NCI-H345 (cell line): ENCODE data around the gene TMEM270.

Source experiments
- DNase-seq: peaks from one replicate; lab custom pipeline; 2025; lab: John Stamatoyannopoulos, UW

Gene TMEM270

GRCh38 chr7:73888959-73889358 lies 28.0 kb downstream of the TMEM270 start:
- no peak for DNase-seq

DNA sequence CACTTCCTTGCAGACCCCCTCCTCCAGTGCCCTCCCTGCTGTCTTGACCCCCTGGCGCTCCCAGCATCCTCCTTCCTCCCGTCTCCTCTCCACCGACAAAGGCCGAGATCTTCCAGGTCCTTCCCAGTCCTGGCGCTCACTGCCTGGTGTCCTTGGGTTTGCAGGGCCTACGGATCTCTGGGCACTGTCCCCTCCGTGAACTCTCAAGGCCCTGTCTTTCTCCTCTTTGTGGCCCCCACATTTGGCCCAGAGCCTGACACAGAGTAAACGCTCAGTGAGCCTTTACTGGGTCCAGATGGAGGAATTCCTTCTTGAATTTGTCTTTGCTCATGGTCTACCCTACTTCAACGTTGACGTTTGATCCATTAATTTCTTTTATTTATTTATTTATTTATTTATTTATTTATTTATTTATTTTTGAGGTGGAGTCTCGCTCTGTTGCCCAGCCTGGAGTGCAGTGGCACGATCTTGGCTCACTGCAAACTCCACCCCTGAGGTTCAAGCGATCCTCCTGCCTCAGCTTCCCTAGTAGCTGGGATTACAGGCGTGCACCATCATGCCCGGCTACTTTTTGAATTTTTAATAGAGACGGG lies 29.7 kb downstream of the TMEM270 start:
- no peak for DNase-seq

DNA sequence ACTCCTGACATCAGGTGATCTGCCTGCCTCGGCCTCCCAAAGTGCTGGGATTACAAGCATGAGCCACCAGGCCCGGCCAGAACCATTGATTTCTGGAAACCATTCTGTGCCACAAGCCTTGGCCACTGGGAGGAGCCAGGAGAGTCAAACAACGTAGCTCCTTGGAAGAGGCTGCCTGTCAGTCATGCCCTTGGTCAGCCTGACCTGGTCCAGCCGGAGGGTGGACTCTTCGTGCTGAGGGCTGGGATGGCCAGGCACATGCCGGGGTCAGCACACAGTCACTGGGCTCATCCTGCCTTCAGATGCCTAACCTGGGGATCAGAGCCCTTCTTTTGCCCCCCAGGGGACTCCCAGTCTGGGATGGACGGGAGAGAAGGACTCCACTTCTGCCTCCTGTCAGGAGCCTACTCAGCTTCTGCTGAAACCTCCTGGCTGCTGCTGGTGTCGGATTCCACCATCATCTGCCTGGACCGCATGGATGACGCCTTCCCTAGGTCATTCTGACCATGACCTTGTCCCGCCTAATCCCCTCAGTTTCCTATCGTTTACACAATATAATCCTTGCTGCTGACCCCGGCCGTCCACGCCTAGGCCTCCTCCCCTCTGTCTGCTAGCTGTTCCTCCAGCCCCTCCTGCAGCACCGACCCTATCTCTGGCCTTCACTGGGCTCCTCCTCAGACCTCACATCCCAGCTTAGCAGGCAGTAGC lies 30.4 kb downstream of the TMEM270 start:
- DNase-seq = no peak

- DNase-seq = no peak
These were observed 31.3 kb downstream of the TMEM270 start for GRCh38 chr7:73892003-73892999.

DNA sequence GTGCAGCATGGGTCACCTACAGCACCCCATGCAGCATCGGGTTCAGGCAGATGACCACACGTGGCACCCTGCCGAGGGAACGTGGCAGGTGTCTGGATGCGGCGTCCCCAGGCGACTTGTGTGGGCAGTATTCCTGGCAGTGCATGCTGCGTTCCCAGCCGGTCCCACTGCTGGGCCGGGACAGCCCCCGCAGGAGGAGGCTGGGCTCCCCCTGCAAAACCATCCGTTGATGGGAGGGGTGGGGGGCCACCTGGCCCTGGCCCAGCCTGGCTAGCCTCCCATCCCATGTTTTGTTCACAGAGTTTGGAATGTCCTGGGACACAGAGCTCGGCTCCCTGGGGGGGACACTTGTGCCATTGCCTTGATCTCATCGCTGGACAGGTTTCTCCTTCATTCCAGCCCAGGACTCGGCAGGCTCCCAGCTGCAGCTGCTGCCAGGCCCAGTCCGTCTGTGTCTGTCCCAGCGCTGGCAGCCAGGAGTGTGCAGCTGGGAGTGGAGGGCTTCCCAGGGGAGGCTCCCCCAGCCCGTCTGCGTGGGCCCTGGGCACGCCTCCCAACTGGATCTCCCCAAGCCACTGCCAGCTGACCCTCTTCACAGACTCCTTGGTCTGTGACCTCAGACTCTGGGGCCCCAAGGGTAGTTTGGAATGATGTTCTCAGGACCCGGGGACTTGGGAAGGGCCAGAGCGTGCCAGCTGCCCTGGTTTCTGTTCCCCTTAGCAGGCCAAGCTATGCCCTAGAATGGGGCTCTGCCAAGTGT lies 32.6 kb downstream of the TMEM270 start:
- no peak for DNase-seq

GRCh38 chr7:73894166-73894565 lies 33.2 kb downstream of the TMEM270 start:
- no peak for DNase-seq

DNA sequence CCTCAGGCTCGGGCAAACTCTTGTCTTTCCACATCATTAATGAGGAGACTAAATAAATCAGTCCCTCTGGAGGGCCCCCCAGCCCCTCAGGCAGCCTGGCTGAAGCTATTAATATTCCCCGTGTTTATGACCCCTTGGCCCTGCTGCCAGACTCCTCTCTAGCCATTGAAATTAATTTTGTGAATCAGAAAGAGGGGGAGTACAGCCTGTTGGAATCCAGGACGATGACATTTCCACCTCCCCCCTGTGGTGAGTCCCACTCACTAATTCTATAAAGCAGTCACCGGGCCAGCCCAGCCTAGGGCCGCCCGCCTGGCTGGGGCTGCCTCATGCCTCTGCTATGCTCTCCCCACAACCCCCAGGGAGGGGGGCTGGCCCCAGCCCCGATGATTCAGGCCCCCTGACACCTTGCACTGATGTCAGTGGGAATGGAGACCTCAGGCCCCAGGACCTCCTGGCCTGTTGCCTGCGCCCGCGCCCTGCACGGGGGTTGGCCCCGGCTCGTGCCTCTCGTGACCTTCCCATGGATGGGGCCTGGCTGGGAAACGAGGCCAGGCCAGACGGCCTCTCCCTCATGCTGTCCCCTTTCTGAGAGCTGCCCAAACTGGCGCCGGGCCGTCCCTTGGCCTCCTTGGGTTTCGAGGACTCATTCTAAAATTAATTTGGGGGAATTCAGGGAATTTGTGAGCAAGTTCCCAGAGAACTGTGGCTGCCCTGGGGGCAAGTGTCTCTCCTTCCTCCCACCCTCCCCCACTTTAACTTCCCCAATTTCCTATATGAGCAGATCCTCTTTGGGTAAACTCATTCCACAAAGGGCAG lies 34.0 kb downstream of the TMEM270 start:
- no peak for DNase-seq

- DNase-seq = no peak
These were observed 34.7 kb downstream of the TMEM270 start for GRCh38 chr7:73895626-73896025.

- no peak for DNase-seq
These were observed 35.5 kb downstream of the TMEM270 start for GRCh38 chr7:73896454-73896853.

DNA sequence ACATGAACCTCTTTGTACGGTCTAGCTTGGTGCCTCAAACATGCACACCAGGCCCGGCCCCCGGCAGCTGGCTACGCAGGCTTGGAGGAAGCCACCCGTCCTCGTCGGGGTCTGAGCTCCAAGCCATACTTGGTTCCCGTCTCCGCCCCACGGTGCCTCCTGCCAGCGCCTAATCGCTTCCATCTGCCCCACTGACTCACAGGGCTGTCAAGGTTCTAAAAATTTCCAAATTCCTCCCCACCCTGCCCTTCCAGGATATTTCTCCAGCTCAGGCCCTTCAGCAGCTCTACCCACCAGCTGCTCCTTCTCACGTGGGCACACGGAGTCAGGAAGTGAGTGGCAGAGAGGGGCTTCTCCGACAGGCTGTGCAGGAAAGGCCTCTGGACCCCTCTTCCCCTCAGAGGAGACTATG lies 38.8 kb downstream of the TMEM270 start:
- DNase-seq = no peak

DNA sequence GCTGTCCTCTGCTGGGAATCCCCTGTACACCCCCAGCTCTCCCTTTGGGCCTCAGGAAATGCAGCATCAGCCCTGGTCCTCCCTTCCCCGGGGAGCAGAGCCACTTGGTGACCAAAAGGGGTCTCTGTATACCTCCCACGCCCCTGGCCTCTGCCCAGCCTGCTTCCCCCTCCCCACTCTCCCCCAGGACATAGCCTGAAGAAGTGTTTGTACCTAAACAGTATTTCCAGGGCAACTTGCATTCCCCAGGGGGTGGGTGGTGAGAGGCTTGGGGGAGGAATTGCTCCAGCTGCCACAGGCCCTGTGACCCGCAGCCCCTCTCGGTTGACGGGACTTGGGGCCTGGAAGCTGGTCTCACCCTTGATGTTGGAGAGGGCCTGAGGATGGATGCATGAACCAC lies 39.3 kb downstream of the TMEM270 start:
- DNase-seq = no peak

DNA sequence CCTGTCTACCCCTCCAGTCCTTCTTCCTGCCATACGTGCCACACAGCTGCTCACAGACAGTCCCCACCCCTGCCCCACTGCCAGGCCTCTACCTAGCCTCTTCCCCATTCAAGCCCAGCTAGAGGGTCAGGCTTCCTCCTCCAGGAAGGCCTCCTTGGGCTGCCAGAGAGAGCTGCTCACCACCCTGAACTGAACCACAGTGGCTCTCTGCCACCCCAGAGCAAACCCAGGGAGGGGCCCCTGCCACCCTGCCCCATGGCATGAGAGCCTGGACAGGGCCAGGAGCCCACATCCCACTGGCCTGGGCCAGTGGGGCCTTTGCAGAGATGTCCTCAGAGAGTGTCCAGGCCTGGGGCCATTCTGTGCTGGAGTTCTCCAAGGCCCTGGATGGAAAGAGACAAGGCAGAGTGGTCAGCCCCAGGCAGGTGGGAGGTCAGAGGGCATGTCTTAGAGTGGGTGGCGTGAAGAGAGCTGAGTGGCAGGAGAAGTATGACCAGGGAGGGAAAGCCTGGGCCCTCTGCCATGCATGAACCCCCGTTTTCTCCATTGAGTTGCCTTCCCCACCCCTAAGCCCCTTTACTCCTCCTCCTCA lies 40.4 kb downstream of the TMEM270 start:
- no peak for DNase-seq

DNA sequence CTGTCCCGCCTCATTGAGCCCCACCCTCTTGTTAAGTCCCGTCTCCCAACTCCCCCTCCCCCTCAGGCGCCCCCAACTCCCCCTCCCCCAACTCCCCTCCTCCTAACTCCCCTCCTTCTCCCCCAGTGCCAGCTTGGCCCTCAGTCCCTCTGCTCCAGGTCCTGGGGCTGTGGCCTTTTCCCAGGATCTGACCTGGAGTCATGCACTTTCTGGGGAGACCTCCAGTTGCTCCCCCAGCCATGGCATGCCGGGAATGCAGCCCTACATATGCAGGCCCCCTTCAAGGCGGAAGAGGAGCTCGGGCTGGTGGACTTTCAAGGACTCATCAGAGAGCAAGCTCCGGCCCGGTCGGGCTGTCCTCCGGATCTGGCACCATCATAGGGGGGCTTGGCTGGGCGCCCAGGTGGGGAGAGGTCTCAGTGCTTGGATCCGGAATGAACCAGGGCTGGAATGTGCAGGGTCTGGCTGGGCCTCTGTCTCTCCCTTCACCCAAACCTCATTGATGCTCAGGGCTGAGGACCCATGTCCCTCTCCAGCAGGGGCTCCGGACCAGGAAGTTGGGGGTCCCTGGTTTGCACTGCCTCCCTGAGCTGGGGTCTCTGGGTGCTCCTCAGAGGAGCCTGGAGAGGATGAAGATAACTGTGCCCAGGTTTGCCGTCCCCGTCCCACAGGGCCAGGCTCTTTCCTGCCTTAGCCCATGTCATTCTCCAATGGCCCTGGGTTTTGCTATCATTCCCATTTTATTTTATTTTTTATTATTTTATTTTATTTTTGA lies 41.1 kb downstream of the TMEM270 start:
- no peak for DNase-seq

DNA sequence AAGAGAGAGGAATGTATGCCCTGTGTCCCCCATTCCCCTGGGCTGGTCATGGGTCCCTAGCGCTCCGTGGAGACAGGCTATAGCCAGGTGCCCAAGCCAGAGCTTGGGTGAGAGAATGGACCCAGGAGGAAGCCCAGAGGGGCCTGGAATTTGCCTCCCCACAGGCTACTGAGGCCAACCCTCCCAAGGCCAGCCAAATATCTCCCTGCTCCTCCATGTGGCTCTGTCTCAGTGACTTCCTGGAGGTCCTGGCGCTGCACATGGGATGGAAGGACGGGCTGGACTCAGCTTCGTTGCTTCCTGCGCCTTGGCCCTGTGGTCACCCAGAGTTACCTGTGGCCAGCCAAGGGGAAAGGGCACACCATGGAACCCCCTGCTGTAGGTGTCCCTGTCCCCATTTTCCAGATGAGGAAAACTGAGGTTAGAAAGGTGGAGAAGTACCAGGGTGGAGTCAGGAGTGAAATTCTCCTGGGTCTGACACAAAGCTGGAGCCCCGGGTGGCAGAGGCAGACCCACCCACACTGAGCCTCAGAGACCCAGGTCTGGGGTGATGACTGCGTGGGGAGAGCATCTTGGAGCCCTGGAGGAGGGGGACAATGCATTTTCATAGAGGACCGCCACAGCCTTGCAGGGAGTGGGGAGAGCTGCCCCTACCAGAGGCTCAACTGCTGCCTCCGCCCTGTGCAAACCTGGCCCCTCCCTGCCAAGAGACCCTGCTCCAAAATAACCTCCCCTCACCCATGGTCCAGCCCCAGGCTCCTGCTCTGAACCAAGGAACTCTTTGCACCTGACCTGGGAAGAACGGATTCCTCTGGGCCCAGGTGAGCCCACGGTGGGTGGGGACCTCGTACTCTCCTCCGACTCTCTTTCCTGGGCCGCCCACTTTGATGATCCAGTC lies 42.6 kb downstream of the TMEM270 start:
- no peak for DNase-seq

DNA sequence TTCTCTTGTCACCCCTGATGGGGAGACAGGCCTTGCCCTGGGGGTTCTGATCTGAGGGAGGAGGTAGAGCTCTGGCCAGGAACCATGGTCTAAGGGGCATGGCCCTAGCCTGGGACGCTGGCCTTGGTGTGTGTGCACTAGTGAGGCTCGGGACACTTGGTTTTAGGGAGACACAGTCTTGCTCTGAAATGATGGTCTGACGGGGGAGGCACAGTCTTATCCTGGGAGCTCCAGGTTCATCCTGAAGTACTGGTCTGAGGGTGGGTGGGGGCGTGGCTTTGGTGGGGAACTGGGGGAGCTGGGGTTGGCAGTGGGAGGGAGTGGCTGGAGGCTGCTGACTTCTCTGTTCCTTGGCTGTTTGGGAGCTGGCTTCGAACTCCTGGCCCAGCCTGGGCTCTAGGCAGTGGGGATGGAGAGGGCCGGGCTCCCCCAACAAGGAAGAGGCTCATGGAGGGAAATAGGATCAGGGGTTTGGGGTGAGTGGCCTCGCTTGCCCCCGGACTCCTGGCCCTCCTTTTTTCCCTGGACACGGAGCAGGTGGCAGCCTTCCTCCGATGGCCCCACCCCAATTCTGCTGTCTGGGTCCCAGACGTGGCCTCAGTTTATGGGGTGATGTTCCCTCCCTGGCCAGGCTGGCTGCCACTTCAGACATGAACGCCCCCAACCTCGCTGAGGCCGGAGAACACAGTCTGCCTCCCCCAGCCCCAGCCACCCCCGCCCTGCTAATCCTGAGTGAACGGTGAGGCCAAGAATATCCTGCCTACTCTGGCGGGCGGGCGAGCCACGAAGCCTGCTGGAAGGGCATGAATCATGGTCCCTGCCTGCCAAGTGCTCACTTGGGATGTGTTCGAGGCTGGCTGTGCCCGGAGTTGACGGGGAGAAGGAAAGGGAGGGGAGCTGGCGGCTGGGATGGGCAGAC lies 43.5 kb downstream of the TMEM270 start:
- DNase-seq = no peak

DNA sequence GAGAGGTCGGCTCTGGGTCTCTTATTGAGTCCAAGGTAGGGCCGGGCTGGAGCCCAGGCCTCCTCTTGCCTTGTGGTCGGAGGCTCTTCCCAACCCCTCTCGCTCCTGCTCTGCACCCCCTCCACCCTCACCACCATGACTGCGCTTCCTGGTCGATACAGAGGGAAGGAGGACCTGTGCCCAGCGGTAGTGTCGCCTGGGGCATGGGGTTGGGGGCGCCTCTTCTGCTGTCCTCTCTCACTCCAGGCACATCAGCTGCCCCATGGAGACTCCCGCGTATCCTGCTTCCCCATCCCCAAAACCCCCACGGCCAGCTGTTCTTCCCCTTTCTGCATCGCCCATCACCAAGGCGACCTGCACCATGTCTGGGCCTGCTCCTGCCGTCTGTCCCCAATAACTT lies 44.4 kb downstream of the TMEM270 start:
- no peak for DNase-seq

- no peak for DNase-seq
These were observed 45.9 kb downstream of the TMEM270 start for GRCh38 chr7:73906874-73907273.
